ENCODE measurements around the gene A1BG.
"Not testable (repeated sequence)": the region's sequence is repeated elsewhere in the genome, so short reads cannot be mapped to it uniquely, and the experiment has no call there.

A1BG gene

GRCh38 chr19:58336820-58337219 lies 16.5 kb downstream of the A1BG start:
- no peak for DNase-seq (ENCODE audit: low spot score)

- no peak for DNase-seq (ENCODE audit: low spot score)
These were observed 17.1 kb downstream of the A1BG start for GRCh38 chr19:58336216-58336615.

GRCh38 chr19:58335630-58336029 lies 17.7 kb downstream of the A1BG start:
- DNase-seq (ENCODE audit: low spot score): no peak

- DNase-seq (ENCODE audit: low spot score): no peak
These were observed 18.5 kb downstream of the A1BG start for GRCh38 chr19:58334691-58335249.

- DNase-seq (ENCODE audit: low spot score): no peak
These were observed 20.6 kb downstream of the A1BG start for GRCh38 chr19:58332697-58333096.

- DNase-seq (ENCODE audit: low spot score): no peak
These were observed 22.8 kb downstream of the A1BG start for GRCh38 chr19:58330458-58330857.

- DNase-seq (ENCODE audit: low spot score): no peak
These were observed 24.3 kb downstream of the A1BG start for GRCh38 chr19:58328999-58329398.

- peak; percentile 94 for DNase-seq (ENCODE audit: low spot score)
These were observed 26.2 kb downstream of the A1BG start, which contains the start of gene ZSCAN22 for GRCh38 chr19:58326914-58327726. Gene ZSCAN22, plus strand, starts transcription at chr19:58326994. Its CDS starts 7,809 bp downstream, at chr19:58334803.

GRCh38 chr19:58326501-58326913 lies 26.8 kb downstream of the A1BG start:
- DNase-seq (ENCODE audit: low spot score): no peak

GRCh38 chr19:58325311-58326022 lies 27.8 kb downstream of the A1BG start:
- no peak for DNase-seq (ENCODE audit: low spot score)

- DNase-seq (ENCODE audit: low spot score): no peak
These were observed 34.1 kb downstream of the A1BG start for GRCh38 chr19:58319241-58319640.

- no peak for DNase-seq (ENCODE audit: low spot score)
These were observed 35.0 kb downstream of the A1BG start for GRCh38 chr19:58318297-58318696.

GRCh38 chr19:58317476-58318072 lies 35.7 kb downstream of the A1BG start:
- DNase-seq (ENCODE audit: low spot score): no peak

GRCh38 chr19:58315580-58315979 lies 37.7 kb downstream of the A1BG start:
- DNase-seq (ENCODE audit: low spot score): no peak

GRCh38 chr19:58311345-58311865 lies 41.9 kb downstream of the A1BG start:
- DNase-seq (ENCODE audit: low spot score): no peak

GRCh38 chr19:58310685-58311084 lies 42.6 kb downstream of the A1BG start:
- not testable (repeated sequence) for DNase-seq (ENCODE audit: low spot score)

- DNase-seq (ENCODE audit: low spot score): no peak
These were observed 45.6 kb downstream of the A1BG start for GRCh38 chr19:58307736-58308135.

- DNase-seq (ENCODE audit: low spot score): no peak
These were observed 47.4 kb downstream of the A1BG start for GRCh38 chr19:58305932-58306323.

- DNase-seq (ENCODE audit: low spot score): peak; percentile 97
These were observed 48.0 kb downstream of the A1BG start, which contains the start of gene ERVK3-1 for GRCh38 chr19:58305065-58305931. Gene ERVK3-1, plus strand, starts transcription at chr19:58305377. Its CDS starts 6,792 bp downstream, at chr19:58312169.

GRCh38 chr19:58304748-58305064 lies 48.6 kb downstream of the A1BG start:
- no peak for DNase-seq (ENCODE audit: low spot score)

- no peak for DNase-seq (ENCODE audit: low spot score)
These were observed 49.0 kb downstream of the A1BG start for GRCh38 chr19:58304255-58304654.
